Ovary (tissue), 3 donors: ENCODE data around the gene HSDL2.

Experiments
- CTCF ChIP-seq, 3 donors: fragments of 450-650 bp in 2 of 3; fragments of 200-600 bp in 1 of 3; IDR thresholded peaks; one replicate each; pipeline versions ENCODE4 v1.5.1 to v1.8.0; 2016 to 2022; ENCODE audit warnings: antibody characterized with exemption in 3 of 3, mild to moderate bottlenecking in 1 of 3
- EP300 ChIP-seq: sonication (generic); formaldehyde crosslinking; IDR thresholded peaks from one replicate; pipeline ENCODE4 v1.6.1; 2017; ENCODE audit warnings: antibody characterized with exemption
- POLR2A ChIP-seq: fragments of 450-650 bp; IDR thresholded peaks from one replicate; pipeline ENCODE4 v1.6.1; 2017; ENCODE audit warnings: antibody characterized with exemption, mild to moderate bottlenecking, moderate library complexity
- donor health status: DM: no; HTN: no; CAD: no.

DNA sequence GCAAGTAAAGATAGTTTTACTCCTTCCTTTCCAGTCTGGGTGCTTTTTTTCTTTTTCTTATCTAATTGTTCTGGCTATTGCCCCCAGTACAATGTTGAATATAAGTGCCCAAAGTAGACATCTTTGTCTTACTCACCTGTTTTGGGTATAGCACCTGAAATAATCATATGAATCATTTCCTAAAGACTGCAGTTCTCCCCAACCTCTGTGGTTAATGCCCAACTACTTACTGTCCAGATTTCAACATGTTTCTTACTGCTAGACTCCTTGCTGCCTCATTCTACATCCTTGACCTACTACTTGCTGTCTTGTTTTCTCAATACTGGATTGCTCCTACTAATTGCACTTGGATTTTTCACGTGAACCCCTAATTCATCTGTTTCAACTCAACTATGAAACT lies 8.8 kb upstream of the HSDL2 start:
- TF ChIP-seq POLR2A (no peak), CTCF (IDR thresholded peaks at IDR 0.05) (no peak), EP300 (no peak)
